Endothelial cell (in vitro differentiated cells): ENCODE data around the gene SECTM1. TPM values are rescaled to one million over a fixed set of nuclear protein-coding genes. Genes with fewer than 3 reads are reported as not detected.
"Not testable (repeated sequence)": the region's sequence is repeated elsewhere in the genome, so short reads cannot be mapped to it uniquely, and the experiment has no call there.

ENCODE experiments used
- DNase-seq: peaks from one replicate; pipeline ENCODE4 v3.0.0; 2021; ENCODE audit warnings: low spot score
- H3K27ac Mint-ChIP-seq: one replicate; pipeline ENCODE4 v1.8.0; 2021; ENCODE audit warnings: mixed read lengths, inconsistent platforms; ENCODE audit not compliant: unreplicated experiment
- H3K27me3 Mint-ChIP-seq: one replicate; pipeline ENCODE4 v1.8.0; 2021; ENCODE audit warnings: mild to moderate bottlenecking, moderate library complexity, mixed read lengths, inconsistent platforms; ENCODE audit not compliant: unreplicated experiment
- H3K36me3 Mint-ChIP-seq: one replicate; pipeline ENCODE4 v1.8.0; 2021; ENCODE audit warnings: mild to moderate bottlenecking, low read depth, mixed read lengths, inconsistent platforms; ENCODE audit not compliant: unreplicated experiment
- H3K4me1 Mint-ChIP-seq: one replicate; pipeline ENCODE4 v1.8.0; 2021; ENCODE audit warnings: mild to moderate bottlenecking, mixed read lengths, inconsistent platforms; ENCODE audit not compliant: unreplicated experiment
- H3K4me3 Mint-ChIP-seq: one replicate; pipeline ENCODE4 v1.8.0; 2021; ENCODE audit warnings: mild to moderate bottlenecking, mixed read lengths, inconsistent platforms; ENCODE audit not compliant: unreplicated experiment
- H3K9me3 Mint-ChIP-seq: one replicate; pipeline ENCODE4 v1.8.0; 2021; ENCODE audit warnings: mixed read lengths, inconsistent platforms; ENCODE audit not compliant: unreplicated experiment
- total RNA-seq: library from RNA; stranded (reverse); fragmentation: NEBNext Ultra II Directional; extraction: Animal tissue kit (Norgen Biotek cat#: 25700); gene quantifications from one replicate; pipeline ENCODE4 v1.2.1, GENCODE V29; 2021; ENCODE audit not compliant: unreplicated experiment
- TF ChIP-seq, protein P1 (sequence below): fragments of 200-600 bp; sonication (generic); IDR thresholded peaks from one replicate; pipeline ENCODE4 v1.5.0; 2021; ENCODE audit warnings: antibody characterized with exemption; ENCODE audit not compliant: unreplicated experiment

The SECTM1 gene
- total RNA-seq, 1 donor from 2014 or later = not detected

DNA sequence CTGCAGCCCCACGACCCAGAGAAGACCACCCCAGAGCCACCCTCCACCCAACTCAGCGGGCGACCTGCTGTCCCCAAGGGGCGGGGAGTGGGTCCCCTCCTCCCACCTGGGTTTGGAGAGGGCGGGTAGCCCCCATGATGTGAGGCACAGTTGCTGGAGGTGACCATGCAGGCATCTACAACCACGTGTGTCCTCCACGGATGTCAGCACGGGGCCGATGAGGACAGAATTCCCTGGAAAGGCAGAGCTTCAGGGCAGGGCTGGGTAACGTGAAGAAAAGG lies 45.1 kb upstream of the SECTM1 start:
- no peaks in the 10 kb centered on the region for H3K4me1 Mint-ChIP-seq
- H3K27me3 Mint-ChIP-seq = peaks cover 4% of the 10 kb centered on the region

DNA sequence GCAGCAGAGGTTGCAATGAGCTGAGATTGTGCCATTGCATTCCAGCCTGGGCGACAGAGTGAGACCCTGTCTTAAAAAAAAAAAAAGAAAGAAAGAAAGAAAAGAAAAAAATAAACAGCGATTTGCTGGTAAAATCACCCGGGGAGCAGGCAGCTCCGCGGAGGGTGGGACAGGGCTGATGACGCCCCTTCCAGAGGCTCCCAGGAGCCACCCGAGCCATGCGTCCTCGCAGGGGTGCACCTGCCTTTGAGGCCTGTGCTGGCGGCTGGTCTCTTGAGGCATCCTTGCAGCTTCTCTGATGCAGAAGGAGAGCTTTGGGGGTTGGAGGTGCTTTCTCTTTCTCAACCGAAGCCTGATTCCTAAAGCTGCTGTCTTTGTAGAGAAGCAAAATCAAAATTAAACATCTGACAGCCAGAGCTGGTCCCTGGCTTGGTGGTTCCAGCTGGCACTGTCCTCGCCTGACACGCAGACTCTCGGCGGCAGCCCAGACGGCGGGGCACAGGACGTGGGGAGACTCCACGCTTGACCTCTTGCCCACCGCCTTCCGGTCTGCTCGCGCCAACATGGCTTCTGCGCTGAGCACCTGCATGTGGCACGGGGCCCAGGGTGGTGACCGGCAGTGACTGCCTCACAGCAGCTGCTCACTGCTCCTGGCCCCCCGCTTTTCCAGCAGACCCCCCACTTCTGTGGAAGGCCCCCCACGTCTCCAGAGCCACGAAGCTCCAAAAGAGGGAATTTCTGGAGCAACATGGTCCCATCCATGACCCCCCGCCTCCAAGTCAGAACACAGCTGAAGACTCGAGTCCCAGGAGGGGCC lies 44.6 kb upstream of the SECTM1 start:
- no peaks in the 10 kb centered on the region for H3K9me3 Mint-ChIP-seq

More for the DNA sequence above, 45.1 kb upstream of the SECTM1 start:
- H3K27ac Mint-ChIP-seq = no peak overlapping the region
- H3K4me3 Mint-ChIP-seq = no peak overlapping the region
- H3K36me3 Mint-ChIP-seq = no peaks in the 10 kb centered on the region
- no peak for DNase-seq
- TF ChIP-seq, protein P1, sequence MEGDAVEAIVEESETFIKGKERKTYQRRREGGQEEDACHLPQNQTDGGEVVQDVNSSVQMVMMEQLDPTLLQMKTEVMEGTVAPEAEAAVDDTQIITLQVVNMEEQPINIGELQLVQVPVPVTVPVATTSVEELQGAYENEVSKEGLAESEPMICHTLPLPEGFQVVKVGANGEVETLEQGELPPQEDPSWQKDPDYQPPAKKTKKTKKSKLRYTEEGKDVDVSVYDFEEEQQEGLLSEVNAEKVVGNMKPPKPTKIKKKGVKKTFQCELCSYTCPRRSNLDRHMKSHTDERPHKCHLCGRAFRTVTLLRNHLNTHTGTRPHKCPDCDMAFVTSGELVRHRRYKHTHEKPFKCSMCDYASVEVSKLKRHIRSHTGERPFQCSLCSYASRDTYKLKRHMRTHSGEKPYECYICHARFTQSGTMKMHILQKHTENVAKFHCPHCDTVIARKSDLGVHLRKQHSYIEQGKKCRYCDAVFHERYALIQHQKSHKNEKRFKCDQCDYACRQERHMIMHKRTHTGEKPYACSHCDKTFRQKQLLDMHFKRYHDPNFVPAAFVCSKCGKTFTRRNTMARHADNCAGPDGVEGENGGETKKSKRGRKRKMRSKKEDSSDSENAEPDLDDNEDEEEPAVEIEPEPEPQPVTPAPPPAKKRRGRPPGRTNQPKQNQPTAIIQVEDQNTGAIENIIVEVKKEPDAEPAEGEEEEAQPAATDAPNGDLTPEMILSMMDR = no peak
- no peaks in the 10 kb centered on the region for H3K9me3 Mint-ChIP-seq

DNA sequence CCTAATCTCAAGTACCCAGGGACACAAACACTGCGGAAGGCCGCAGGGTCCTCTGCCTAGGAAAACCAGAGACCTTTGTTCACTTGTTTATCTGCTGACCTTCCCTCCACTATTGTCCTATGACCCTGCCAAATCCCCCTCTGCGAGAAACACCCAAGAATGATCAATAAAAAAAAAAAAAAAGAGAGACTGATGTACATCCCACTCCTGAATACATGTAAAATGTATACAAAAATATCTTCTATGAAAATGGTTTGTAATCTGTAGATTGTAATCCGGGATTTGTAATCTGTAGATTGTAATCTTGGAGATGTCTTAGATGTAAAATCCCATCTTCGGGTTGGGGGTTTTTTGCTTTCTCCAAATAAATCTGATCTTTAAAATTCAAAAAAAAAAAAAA lies 43.7 kb upstream of the SECTM1 start:
- H3K27me3 Mint-ChIP-seq, H3K9me3 Mint-ChIP-seq, H3K4me3 Mint-ChIP-seq, H3K27ac Mint-ChIP-seq, H3K4me1 Mint-ChIP-seq, H3K36me3 Mint-ChIP-seq, DNase-seq: not testable (repeated sequence)

More for the DNA sequence above, 44.6 kb upstream of the SECTM1 start:
- no peaks in the 10 kb centered on the region for H3K36me3 Mint-ChIP-seq
- H3K4me1 Mint-ChIP-seq = no peaks in the 10 kb centered on the region
- H3K4me3 Mint-ChIP-seq = no peak overlapping the region
- no peak for DNase-seq
- TF ChIP-seq, protein P1 = no peak
- no peak overlapping the region for H3K27ac Mint-ChIP-seq
- H3K27me3 Mint-ChIP-seq = peaks cover 3% of the 10 kb centered on the region

DNA sequence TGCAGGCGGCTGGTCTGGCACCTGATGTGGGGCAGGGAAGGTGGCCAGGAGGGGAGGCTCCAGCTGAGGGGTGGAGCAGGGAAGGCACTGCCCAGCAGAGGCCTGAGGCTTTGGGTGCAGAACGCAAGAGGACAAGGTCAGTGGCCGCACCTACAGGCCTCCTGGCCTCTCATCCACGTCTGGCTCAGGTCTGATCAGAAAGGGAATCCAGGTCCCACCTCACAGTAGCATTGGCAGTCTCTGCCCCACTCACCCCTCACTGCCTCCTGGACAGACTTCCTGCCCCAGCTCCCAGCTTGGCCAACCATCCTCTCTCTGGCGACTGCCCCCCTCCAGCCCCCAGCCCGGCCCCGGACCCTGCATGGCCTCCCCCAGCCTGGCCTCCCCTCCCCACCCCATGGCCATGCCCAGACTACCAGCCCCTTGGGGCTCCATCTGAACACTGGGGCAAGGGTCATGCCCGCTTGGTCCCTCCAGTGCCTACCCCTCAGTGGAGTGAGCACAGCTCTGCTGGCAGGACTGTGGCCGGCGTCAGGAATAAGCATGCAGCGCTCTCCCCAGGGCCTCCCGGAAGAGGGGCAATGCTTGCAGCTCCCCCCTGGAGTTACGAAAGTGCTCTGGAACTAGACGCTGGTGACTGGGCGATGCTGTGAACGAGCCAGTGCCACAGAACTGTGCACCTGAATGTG lies 42.6 kb upstream of the SECTM1 start:
- DNase-seq = no peak
- peaks cover 5% of the 10 kb centered on the region for H3K27me3 Mint-ChIP-seq
- no peaks in the 10 kb centered on the region for H3K9me3 Mint-ChIP-seq
- no peak overlapping the region for H3K27ac Mint-ChIP-seq
- H3K4me3 Mint-ChIP-seq = no peak overlapping the region
- H3K36me3 Mint-ChIP-seq = no peaks in the 10 kb centered on the region
- TF ChIP-seq, protein P1 = no peak
- peaks cover 4% of the 10 kb centered on the region for H3K4me1 Mint-ChIP-seq

DNA sequence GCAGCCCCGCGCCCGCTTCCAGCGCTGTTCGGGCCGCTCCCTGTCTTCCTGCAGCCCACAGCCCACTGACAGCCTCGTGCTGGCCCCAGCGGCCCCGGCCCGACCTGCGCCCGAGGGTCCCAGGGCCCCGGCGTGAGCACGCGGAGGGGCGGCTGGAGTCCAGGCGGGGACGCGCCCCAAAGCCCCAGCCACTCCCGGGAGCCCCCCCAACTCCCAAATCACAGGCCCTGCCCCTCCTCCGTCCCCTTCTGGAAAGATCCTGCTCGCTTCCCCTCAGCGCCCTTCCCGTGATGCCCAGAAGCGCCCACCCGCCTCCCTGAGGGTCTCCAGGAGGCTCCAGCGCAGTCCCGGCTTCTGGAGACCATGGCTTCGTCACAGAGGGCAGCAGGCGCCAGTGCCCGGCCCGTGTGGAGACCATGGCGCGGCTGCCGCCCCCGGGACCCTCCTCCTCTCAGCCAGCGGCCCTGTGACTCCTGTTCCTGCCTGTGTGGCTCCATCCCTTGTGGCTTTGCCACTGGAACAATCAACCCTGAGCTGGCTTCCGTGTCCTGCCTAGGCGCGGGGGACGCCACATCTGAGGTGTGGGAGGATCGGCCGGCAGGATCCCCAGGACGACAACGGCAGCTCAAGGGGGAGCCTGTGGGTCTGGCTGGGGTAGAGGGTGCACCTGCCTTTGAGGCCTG lies 41.9 kb upstream of the SECTM1 start:
- H3K4me1 Mint-ChIP-seq = peaks cover 4% of the 10 kb centered on the region
- TF ChIP-seq, protein P1 = no peak
- H3K27ac Mint-ChIP-seq = no peak overlapping the region
- no peak overlapping the region for H3K4me3 Mint-ChIP-seq
- H3K36me3 Mint-ChIP-seq = no peaks in the 10 kb centered on the region
- DNase-seq = no peak
- peaks cover 7% of the 10 kb centered on the region for H3K27me3 Mint-ChIP-seq
- no peaks in the 10 kb centered on the region for H3K9me3 Mint-ChIP-seq
